Spinal cord (tissue), 10 donors: ENCODE results near the gene DAB2. TPM values are rescaled to one million over a fixed set of nuclear protein-coding genes. Genes with fewer than 3 reads are reported as not detected.

Experiments used
- DNase-seq, 6 donors: peaks; one replicate each; pipeline versions ENCODE4 v3.0.0 to v3.0.0-alpha.2; 2013 to 2015; ENCODE audit warnings: low spot score in 6 of 6, low read depth in 4 of 6
- H3K27ac ChIP-seq: one replicate; pipeline ENCODE4 v1.5.1; 2013; ENCODE audit warnings: low read depth, low read length, control low read depth
- H3K27me3 ChIP-seq: one replicate; pipeline ENCODE4 v1.6.1; 2013; ENCODE audit warnings: low read length; ENCODE audit not compliant: control insufficient read depth, insufficient read depth
- H3K36me3 ChIP-seq: one replicate; pipeline ENCODE4 v1.6.1; 2013; ENCODE audit warnings: low read length; ENCODE audit not compliant: control insufficient read depth, insufficient read depth
- H3K4me1 ChIP-seq: one replicate; pipeline ENCODE4 v1.6.1; 2013; ENCODE audit warnings: low read length; ENCODE audit not compliant: control insufficient read depth, insufficient read depth
- H3K4me3 ChIP-seq: one replicate; pipeline ENCODE4 v1.5.1; 2013; ENCODE audit warnings: low read depth, low read length, control low read depth
- H3K9me3 ChIP-seq: one replicate; pipeline ENCODE4 v1.6.1; 2013; ENCODE audit warnings: low read length; ENCODE audit not compliant: control insufficient read depth, insufficient read depth
- WGBS: methylation state at CpG from one replicate; pipeline ENCODE4 v1.1.5; 2013; ENCODE audit warnings: missing lambda C conversion rate; ENCODE audit not compliant: insufficient coverage; 5-methylcytosine and 5-hydroxymethylcytosine counted together
- polyA plus RNA-seq, 2 donors: library from polyadenylated mRNA; unstranded; fragments of 120-200 nt; gene quantifications; one replicate each; pipeline ENCODE4 v1.2.1, GENCODE V29; 2013; ENCODE audit not compliant: insufficient read length in 2 of 2
- total RNA-seq, 2 donors: library from RNA; depleted of rRNA in 1 of 2; stranded (reverse); fragments of 120-200 nt in 1 of 2; fragments of >200 nt in 1 of 2; gene quantifications; one replicate each; pipeline versions ENCODE4 v1.2.3 to v1.2.4, GENCODE V29; 2013 to 2014
- donor health status: healthy.

DAB2 gene
- total and polyA plus RNA-seq, 4 donors, result 21.5 to 98.7 (median 49.8) TPM

- WGBS, result 44% methylated on average over 5 of the region's 7 CpGs
- H3K27ac ChIP-seq, result peak overlapping the region; percentile 64
- H3K9me3 ChIP-seq, result no peaks in the 10 kb centered on the region
- DNase-seq, result no peak
- H3K4me1 ChIP-seq, result peaks cover 3% of the 10 kb centered on the region
- peaks cover 10% of the 10 kb centered on the region for H3K27me3 ChIP-seq
- no peaks in the 10 kb centered on the region for H3K36me3 ChIP-seq
- no peak overlapping the region for H3K4me3 ChIP-seq
Measured at GRCh38 chr5:39426051-39426745, 1.4 kb upstream of the DAB2 start.

- WGBS, result 75% methylated on average over 2 of the region's 2 CpGs
- H3K4me3 ChIP-seq, result peak overlapping the region; percentile 82
- peaks cover 8% of the 10 kb centered on the region for H3K4me1 ChIP-seq
- peaks cover 10% of the 10 kb centered on the region for H3K27me3 ChIP-seq
- H3K36me3 ChIP-seq, result no peaks in the 10 kb centered on the region
- peak overlapping the region; percentile 78 for H3K27ac ChIP-seq
- H3K9me3 ChIP-seq, result no peaks in the 10 kb centered on the region
- no peak for DNase-seq
Measured at GRCh38 chr5:39423331-39423751, 1.4 kb downstream of the DAB2 start.

GRCh38 chr5:39422728-39423285, 2.0 kb downstream of the DAB2 start:
- Histone ChIP-seq H3K27ac (peak overlapping the region; percentile 78), H3K4me3 (peak overlapping the region; percentile 82), H3K27me3 (peaks cover 10% of the 10 kb centered on the region), H3K9me3 (no peaks in the 10 kb centered on the region), H3K36me3 (no peaks in the 10 kb centered on the region), H3K4me1 (peaks cover 8% of the 10 kb centered on the region)
- WGBS, result 83% methylated on average over 1 of the region's 2 CpGs
- DNase-seq, result no peak

- Histone ChIP-seq H3K27ac (no peak overlapping the region), H3K4me1 (peaks cover 8% of the 10 kb centered on the region), H3K36me3 (no peaks in the 10 kb centered on the region), H3K27me3 (peaks cover 6% of the 10 kb centered on the region), H3K4me3 (no peak overlapping the region), H3K9me3 (no peaks in the 10 kb centered on the region)
- no CpG with 5 or more reads among the region's 3 CpGs for WGBS
- no peak for DNase-seq
Measured at GRCh38 chr5:39422036-39422606, 2.7 kb downstream of the DAB2 start.

GRCh38 chr5:39420482-39421145, 4.2 kb downstream of the DAB2 start:
- Histone ChIP-seq H3K27ac (peak overlapping the region; percentile 57), H3K4me3 (no peak overlapping the region), H3K36me3 (no peaks in the 10 kb centered on the region), H3K4me1 (peaks cover 5% of the 10 kb centered on the region), H3K27me3 (no peaks in the 10 kb centered on the region), H3K9me3 (no peaks in the 10 kb centered on the region)
- peak in 2 of 6 donors; percentile 70 to 77 for DNase-seq
- 0% methylated on average over 1 of the region's 6 CpGs for WGBS

GRCh38 chr5:39419796-39420195, 5.0 kb downstream of the DAB2 start:
- no CpG with 5 or more reads among the region's 1 CpG for WGBS
- Histone ChIP-seq H3K27ac (no peak overlapping the region), H3K36me3 (no peaks in the 10 kb centered on the region), H3K9me3 (no peaks in the 10 kb centered on the region), H3K4me3 (no peak overlapping the region), H3K4me1 (peaks cover 5% of the 10 kb centered on the region), H3K27me3 (no peaks in the 10 kb centered on the region)
- no peak for DNase-seq

GRCh38 chr5:39417979-39418378, 6.8 kb downstream of the DAB2 start:
- H3K4me1 ChIP-seq, result peaks cover 5% of the 10 kb centered on the region
- DNase-seq, result no peak
- no peak overlapping the region for H3K27ac ChIP-seq
- H3K9me3 ChIP-seq, result no peaks in the 10 kb centered on the region
- H3K27me3 ChIP-seq, result no peaks in the 10 kb centered on the region
- no peak overlapping the region for H3K4me3 ChIP-seq
- no peaks in the 10 kb centered on the region for H3K36me3 ChIP-seq
- WGBS, result no CpG with 5 or more reads among the region's 3 CpGs

- H3K27ac ChIP-seq, result no peak overlapping the region
- H3K4me3 ChIP-seq, result no peak overlapping the region
- WGBS, result 67% methylated on average over 1 of the region's 2 CpGs
Measured at GRCh38 chr5:39415201-39415600, 9.6 kb downstream of the DAB2 start.

GRCh38 chr5:39414426-39414825, 10.4 kb downstream of the DAB2 start:
- Histone ChIP-seq H3K36me3 (no peaks in the 10 kb centered on the region), H3K4me3 (no peak overlapping the region), H3K27ac (no peak overlapping the region), H3K4me1 (no peaks in the 10 kb centered on the region), H3K9me3 (no peaks in the 10 kb centered on the region), H3K27me3 (no peaks in the 10 kb centered on the region)
- DNase-seq, result no peak

More at GRCh38 chr5:39415201-39415600, 9.6 kb downstream of the DAB2 start:
- Histone ChIP-seq H3K4me1 (no peaks in the 10 kb centered on the region), H3K9me3 (no peaks in the 10 kb centered on the region), H3K27me3 (no peaks in the 10 kb centered on the region), H3K36me3 (no peaks in the 10 kb centered on the region)
- DNase-seq, result no peak
